Ishikawa (cell line): Measurements from ENCODE around the gene RNASE13.

ENCODE experiments used
- CEBPB ChIP-seq: IDR thresholded peaks from 2 replicates; pipeline ENCODE4 v1.6.1; 2012
- CREB1 ChIP-seq: IDR thresholded peaks from 2 replicates; pipeline ENCODE4 v1.6.1; 2012; ENCODE audit warnings: low read depth
- EGR1 ChIP-seq: IDR thresholded peaks from 2 replicates; pipeline ENCODE4 v1.6.1; 2012
- EP300 ChIP-seq: IDR thresholded peaks from 2 replicates; pipeline ENCODE4 v1.6.1; 2012; ENCODE audit warnings: borderline replicate concordance
- FOXM1 ChIP-seq: IDR thresholded peaks from 2 replicates; pipeline ENCODE4 v1.6.1; 2012; ENCODE audit warnings: low read depth, borderline replicate concordance
- NFIC ChIP-seq: IDR thresholded peaks from 2 replicates; pipeline ENCODE4 v1.6.1; 2012
- RAD21 ChIP-seq: IDR thresholded peaks from 2 replicates; pipeline ENCODE4 v1.6.1; 2012; ENCODE audit warnings: low read depth
- TAF1 ChIP-seq: IDR thresholded peaks from 2 replicates; pipeline ENCODE4 v1.6.1; 2012; ENCODE audit warnings: low read depth, mild to moderate bottlenecking
- TCF12 ChIP-seq: IDR thresholded peaks from 2 replicates; pipeline ENCODE4 v1.6.1; 2012; ENCODE audit warnings: low read depth
- TEAD4 ChIP-seq: IDR thresholded peaks from 2 replicates; pipeline ENCODE4 v1.6.1; 2012
- YY1 ChIP-seq: IDR thresholded peaks from 2 replicates; pipeline ENCODE4 v1.6.1; 2012; ENCODE audit warnings: low read depth
- ZBTB7A ChIP-seq: IDR thresholded peaks from 2 replicates; pipeline ENCODE4 v1.6.1; 2012; ENCODE audit warnings: low read depth
- TF ChIP-seq, protein P1 (sequence below): IDR thresholded peaks from 2 replicates; pipeline ENCODE4 v1.6.1; 2012
- TF ChIP-seq, protein P2 (sequence below): IDR thresholded peaks from 2 replicates; pipeline ENCODE4 v1.6.1; 2012; ENCODE audit warnings: low read depth, mild to moderate bottlenecking
- TF ChIP-seq, protein P3 (sequence below): IDR thresholded peaks from 2 replicates; pipeline ENCODE4 v1.6.1; 2012

RNASE13 gene

DNA sequence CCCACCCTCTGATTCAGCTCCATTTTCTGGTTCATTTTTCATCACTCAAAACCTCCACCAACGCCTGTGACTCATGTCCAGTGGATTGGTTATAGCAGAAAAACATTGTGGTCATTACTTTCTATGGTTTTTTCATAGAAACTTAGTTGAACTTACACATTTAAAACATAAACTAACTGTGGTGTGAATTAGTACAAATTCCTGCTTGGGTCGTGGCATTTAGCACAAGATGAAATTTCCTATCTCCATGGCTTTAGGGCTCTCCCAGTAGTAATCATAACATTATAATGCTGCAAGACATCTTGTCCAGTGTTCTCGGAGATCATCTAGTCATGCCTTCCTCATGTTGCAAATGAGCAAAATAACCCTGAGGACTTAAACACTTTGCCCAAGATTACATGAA lies 14.7 kb upstream of the RNASE13 start:
- TF ChIP-seq TCF12 (no peak), EGR1 (no peak), NFIC (no peak), TEAD4 (no peak), CEBPB (no peak), YY1 (no peak), ZBTB7A (no peak), CREB1 (no peak)
- TF ChIP-seq, protein P1, sequence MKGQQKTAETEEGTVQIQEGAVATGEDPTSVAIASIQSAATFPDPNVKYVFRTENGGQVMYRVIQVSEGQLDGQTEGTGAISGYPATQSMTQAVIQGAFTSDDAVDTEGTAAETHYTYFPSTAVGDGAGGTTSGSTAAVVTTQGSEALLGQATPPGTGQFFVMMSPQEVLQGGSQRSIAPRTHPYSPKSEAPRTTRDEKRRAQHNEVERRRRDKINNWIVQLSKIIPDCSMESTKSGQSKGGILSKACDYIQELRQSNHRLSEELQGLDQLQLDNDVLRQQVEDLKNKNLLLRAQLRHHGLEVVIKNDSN, result no peak
- TF ChIP-seq, protein P2, sequence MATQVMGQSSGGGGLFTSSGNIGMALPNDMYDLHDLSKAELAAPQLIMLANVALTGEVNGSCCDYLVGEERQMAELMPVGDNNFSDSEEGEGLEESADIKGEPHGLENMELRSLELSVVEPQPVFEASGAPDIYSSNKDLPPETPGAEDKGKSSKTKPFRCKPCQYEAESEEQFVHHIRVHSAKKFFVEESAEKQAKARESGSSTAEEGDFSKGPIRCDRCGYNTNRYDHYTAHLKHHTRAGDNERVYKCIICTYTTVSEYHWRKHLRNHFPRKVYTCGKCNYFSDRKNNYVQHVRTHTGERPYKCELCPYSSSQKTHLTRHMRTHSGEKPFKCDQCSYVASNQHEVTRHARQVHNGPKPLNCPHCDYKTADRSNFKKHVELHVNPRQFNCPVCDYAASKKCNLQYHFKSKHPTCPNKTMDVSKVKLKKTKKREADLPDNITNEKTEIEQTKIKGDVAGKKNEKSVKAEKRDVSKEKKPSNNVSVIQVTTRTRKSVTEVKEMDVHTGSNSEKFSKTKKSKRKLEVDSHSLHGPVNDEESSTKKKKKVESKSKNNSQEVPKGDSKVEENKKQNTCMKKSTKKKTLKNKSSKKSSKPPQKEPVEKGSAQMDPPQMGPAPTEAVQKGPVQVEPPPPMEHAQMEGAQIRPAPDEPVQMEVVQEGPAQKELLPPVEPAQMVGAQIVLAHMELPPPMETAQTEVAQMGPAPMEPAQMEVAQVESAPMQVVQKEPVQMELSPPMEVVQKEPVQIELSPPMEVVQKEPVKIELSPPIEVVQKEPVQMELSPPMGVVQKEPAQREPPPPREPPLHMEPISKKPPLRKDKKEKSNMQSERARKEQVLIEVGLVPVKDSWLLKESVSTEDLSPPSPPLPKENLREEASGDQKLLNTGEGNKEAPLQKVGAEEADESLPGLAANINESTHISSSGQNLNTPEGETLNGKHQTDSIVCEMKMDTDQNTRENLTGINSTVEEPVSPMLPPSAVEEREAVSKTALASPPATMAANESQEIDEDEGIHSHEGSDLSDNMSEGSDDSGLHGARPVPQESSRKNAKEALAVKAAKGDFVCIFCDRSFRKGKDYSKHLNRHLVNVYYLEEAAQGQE, result no peak

DNA sequence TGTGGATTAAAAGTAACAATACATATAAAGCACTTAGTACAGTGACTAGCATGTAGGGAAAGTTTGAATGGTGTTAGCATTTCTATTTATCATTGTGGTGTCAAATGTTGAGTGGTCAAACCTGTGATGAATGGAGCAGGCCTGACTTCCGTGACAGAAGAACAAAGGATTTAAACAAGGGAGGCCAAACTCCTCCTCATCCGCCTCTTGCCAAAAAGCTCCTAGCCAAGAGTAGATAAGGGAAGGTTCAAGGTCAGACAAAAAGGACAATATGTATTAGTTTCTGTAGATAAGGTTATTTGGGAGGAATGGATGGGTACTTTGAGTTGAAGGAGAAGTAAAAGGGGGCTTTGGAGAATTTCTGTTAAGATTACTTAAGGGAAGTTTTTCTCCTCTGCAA lies 14.0 kb upstream of the RNASE13 start:
- TF ChIP-seq, protein P3, sequence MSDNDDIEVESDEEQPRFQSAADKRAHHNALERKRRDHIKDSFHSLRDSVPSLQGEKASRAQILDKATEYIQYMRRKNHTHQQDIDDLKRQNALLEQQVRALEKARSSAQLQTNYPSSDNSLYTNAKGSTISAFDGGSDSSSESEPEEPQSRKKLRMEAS, result no peak
- TF ChIP-seq TEAD4, result no peak
- TF ChIP-seq TAF1, result no peak
- no peak for TF ChIP-seq TCF12
- no peak for TF ChIP-seq NFIC

DNA sequence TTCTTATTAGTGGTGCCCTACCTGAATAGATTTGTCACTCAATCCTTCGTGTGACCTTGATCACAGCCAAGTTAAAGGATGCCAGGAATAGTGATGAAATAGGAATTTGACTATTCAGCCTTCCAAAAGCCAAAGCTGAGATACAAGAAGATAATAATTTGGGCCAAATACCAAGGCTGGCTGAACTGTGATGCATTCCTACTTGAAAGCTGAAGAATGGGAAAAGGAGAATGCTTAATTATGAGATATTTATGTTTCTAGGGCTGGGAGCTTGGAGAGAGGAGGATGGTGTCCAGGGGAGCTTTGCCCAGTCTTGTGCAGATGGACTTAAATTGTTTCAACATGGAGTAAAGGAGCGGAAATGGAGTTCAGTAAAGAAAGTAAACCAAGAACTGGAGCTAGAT lies 12.8 kb upstream of the RNASE13 start:
- TF ChIP-seq FOXM1, result no peak
- no peak for TF ChIP-seq TEAD4
- TF ChIP-seq RAD21, result no peak
- TF ChIP-seq TCF12, result no peak
- TF ChIP-seq NFIC, result no peak
- TF ChIP-seq, protein P1, result no peak
- no peak for TF ChIP-seq EP300
- TF ChIP-seq, protein P3, result no peak
- TF ChIP-seq CEBPB, result no peak
- TF ChIP-seq CREB1, result no peak
- TF ChIP-seq YY1, result no peak
- TF ChIP-seq EGR1, result no peak
- TF ChIP-seq, protein P2, result no peak

DNA sequence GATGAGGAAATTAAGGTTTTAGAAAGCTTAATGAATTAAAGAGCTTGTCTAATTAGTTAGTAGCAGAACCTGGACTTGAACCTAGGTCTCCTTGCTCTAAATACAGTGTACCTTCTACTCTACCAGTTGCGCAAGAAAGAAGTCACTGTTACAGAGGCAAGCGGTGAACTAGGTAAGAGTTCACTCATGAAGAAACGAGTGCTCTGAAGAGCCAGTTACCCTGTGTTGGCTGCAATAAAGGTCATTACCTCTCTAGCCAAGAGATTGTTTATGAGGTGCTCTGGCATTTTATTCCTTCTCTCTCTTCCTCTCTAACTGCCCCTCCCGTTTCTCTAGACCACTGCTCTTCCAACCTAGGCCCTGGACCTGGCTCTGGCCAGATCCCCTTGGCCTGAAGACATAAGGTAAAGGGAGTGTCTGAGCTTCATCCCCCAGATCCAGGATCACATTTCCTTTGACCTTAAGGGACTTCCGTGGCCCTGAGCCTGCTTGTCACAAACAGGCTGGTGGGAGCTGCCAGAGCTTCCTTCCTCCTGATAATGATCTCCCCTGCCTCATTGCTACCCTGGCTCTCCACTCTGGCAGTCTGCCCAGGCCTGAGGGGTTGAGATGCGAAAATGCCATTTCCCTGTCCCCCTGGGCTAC lies 9.5 kb upstream of the RNASE13 start:
- TF ChIP-seq TCF12, result no peak
- peak; percentile 62 for TF ChIP-seq CEBPB

DNA sequence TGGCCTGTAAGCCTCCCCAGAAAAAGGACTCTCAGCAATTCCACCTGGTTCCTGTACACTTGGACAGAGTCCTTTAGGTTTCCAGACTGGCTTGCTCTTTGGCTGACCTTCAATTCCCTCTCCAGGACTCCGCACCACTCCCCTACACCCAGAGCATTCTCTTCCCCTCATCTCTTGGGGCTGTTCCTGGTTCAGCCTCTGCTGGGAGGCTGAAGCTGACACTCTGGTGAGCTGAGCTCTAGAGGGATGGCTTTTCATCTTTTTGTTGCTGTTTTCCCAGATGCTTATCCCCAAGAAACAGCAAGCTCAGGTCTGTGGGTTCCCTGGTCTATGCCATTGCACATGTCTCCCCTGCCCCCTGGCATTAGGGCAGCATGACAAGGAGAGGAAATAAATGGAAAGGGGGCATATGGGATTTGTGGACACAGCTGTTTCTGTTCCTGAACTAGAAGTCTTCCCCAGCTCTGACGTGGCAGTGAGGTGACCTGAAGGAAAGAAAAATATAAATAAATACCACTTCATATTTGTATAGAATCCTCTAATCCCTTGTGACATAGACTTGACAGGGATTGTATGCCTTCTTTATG lies 8.9 kb upstream of the RNASE13 start:
- TF ChIP-seq ZBTB7A (no peak), FOXM1 (no peak), TCF12 (no peak), TAF1 (no peak), CREB1 (no peak), EP300 (no peak), TEAD4 (no peak), NFIC (no peak), EGR1 (no peak), RAD21 (no peak)
- TF ChIP-seq, protein P3, result no peak
- TF ChIP-seq, protein P2, result no peak
- TF ChIP-seq, protein P1, result no peak
